Panc1 (cell line): ENCODE data around the gene C11orf24.

Experiments
- CTCF ChIP-seq: fragments of 450-650 bp; IDR thresholded peaks from 2 replicates; pipeline ENCODE4 v1.5.1; 2017; ENCODE audit warnings: mild to moderate bottlenecking
- POLR2AphosphoS5 ChIP-seq: IDR thresholded peaks from 2 replicates; pipeline ENCODE4 v1.6.1; 2012; ENCODE audit warnings: mild to moderate bottlenecking, low read depth, low read length, moderate library complexity
- REST ChIP-seq, 2 experiments: IDR thresholded peaks; 2 replicates each; pipeline ENCODE4 v1.6.1; 2011 to 2012; ENCODE audit warnings: low read depth in 2 of 2, control low read depth in 1 of 2, low read length in 1 of 2, mild to moderate bottlenecking in 1 of 2, moderate library complexity in 1 of 2; ENCODE audit not compliant: insufficient read depth in 1 of 2

GRCh38 chr11:68255526-68255925 is 16.2 kb downstream of the C11orf24 start:
- no peak for TF ChIP-seq CTCF
- no peak for TF ChIP-seq REST (IDR thresholded peaks at IDR 0.05; ENCODE audit: insufficient read depth in 1 of 2, low read depth in 2 of 2, low read length in 1 of 2)
- TF ChIP-seq POLR2AphosphoS5, result no peak
